Measurements from ENCODE around the gene CXCR5. TPM values are rescaled to one million over a fixed set of nuclear protein-coding genes. Genes with fewer than 3 reads are reported as not detected.

The CXCR5 gene
- total RNA-seq, 1 donor from 2014 or later = 6.4 TPM

- H3K4me1 Mint-ChIP-seq = peaks cover 63% of the 10 kb centered on the region
- H3K4me3 Mint-ChIP-seq = peak overlapping the region; percentile 91
- peaks cover 7% of the 10 kb centered on the region for H3K36me3 Mint-ChIP-seq (ENCODE audit: low read depth)
- H3K27me3 Mint-ChIP-seq = no peaks in the 10 kb centered on the region
- peak overlapping the region; percentile 73 for H3K27ac Mint-ChIP-seq
- H3K9me3 Mint-ChIP-seq = no peaks in the 10 kb centered on the region
- DNase-seq = peak; percentile 85
- intact Hi-C loops (cut with micrococcal nuclease) = loop anchor here (5.0 kb wide), 4 partner anchors 48 to 177 kb away; partner anchors contain the start of genes CENATAC, DPAGT1, RPS25 and TRAPPC4
Observed at GRCh38 chr11:118924591-118925585, 41.2 kb downstream of the CXCR5 start.

- peaks cover 57% of the 10 kb centered on the region for H3K4me1 Mint-ChIP-seq
- DNase-seq = no peak
Observed at GRCh38 chr11:118927554-118928100, 43.9 kb downstream of the CXCR5 start.

GRCh38 chr11:118928101-118928869, 44.6 kb downstream of the CXCR5 start:
- intact Hi-C loops (cut with micrococcal nuclease) = loop anchor here (1.0 to 5.0 kb wide), 7 partner anchors 11 to 238 kb away; partner anchors contain the start of genes CENATAC, DPAGT1, RPS25 and TRAPPC4
- peaks cover 2% of the 10 kb centered on the region for H3K36me3 Mint-ChIP-seq (ENCODE audit: low read depth)
- peaks cover 51% of the 10 kb centered on the region for H3K4me1 Mint-ChIP-seq
- H3K4me3 Mint-ChIP-seq = peak overlapping the region; percentile 97
- peak overlapping the region; percentile 98 for H3K27ac Mint-ChIP-seq
- no peaks in the 10 kb centered on the region for H3K9me3 Mint-ChIP-seq
- H3K27me3 Mint-ChIP-seq = no peaks in the 10 kb centered on the region
- peak; percentile 97 for DNase-seq

More at GRCh38 chr11:118927554-118928100, 43.9 kb downstream of the CXCR5 start:
- peak overlapping the region; percentile 97 for H3K4me3 Mint-ChIP-seq
- no peaks in the 10 kb centered on the region for H3K27me3 Mint-ChIP-seq
- peaks cover 2% of the 10 kb centered on the region for H3K36me3 Mint-ChIP-seq (ENCODE audit: low read depth)
- no peaks in the 10 kb centered on the region for H3K9me3 Mint-ChIP-seq
- peak overlapping the region; percentile 98 for H3K27ac Mint-ChIP-seq
- intact Hi-C loops (cut with micrococcal nuclease) = loop anchor here (1.0 to 5.0 kb wide), 7 partner anchors 10 to 237 kb away; partner anchors contain the start of genes CENATAC, DPAGT1, RPS25 and TRAPPC4

GRCh38 chr11:118928870-118929500, 45.3 kb downstream of the CXCR5 start:
- Mint-ChIP-seq H3K36me3 (ENCODE audit: low read depth) (no peaks in the 10 kb centered on the region), H3K9me3 (no peaks in the 10 kb centered on the region), H3K4me3 (peak overlapping the region; percentile 97), H3K27ac (peak overlapping the region; percentile 98), H3K27me3 (no peaks in the 10 kb centered on the region), H3K4me1 (peaks cover 44% of the 10 kb centered on the region)
- peak; percentile 85 for DNase-seq
- intact Hi-C loops (cut with micrococcal nuclease) = loop anchor here (1.0 to 5.0 kb wide), 8 partner anchors 12 to 239 kb away; partner anchors contain the start of genes CENATAC, DPAGT1, RPS25 and TRAPPC4

- intact Hi-C loops (cut with micrococcal nuclease) = loop anchor here (1.0 to 5.0 kb wide), 7 partner anchors 22 to 173 kb away; partner anchors contain the start of genes CENATAC, DPAGT1, RPS25 and TRAPPC4
- peak; percentile 93 for DNase-seq
- no peaks in the 10 kb centered on the region for H3K27me3 Mint-ChIP-seq
- H3K4me1 Mint-ChIP-seq = peaks cover 38% of the 10 kb centered on the region
- no peaks in the 10 kb centered on the region for H3K36me3 Mint-ChIP-seq (ENCODE audit: low read depth)
- peak overlapping the region; percentile 96 for H3K27ac Mint-ChIP-seq
- H3K4me3 Mint-ChIP-seq = peak overlapping the region; percentile 97
- H3K9me3 Mint-ChIP-seq = no peaks in the 10 kb centered on the region
Observed at GRCh38 chr11:118929501-118930093, 45.9 kb downstream of the CXCR5 start.

- peak; percentile 97 for DNase-seq
- no peaks in the 10 kb centered on the region for H3K36me3 Mint-ChIP-seq (ENCODE audit: low read depth)
- H3K9me3 Mint-ChIP-seq = no peaks in the 10 kb centered on the region
- intact Hi-C loops (cut with micrococcal nuclease) = loop anchor here (1.0 kb wide), 2 partner anchors 23 to 140 kb away; no protein-coding TSS in a partner anchor
- peak overlapping the region; percentile 96 for H3K27ac Mint-ChIP-seq
- peaks cover 37% of the 10 kb centered on the region for H3K4me1 Mint-ChIP-seq
- peak overlapping the region; percentile 97 for H3K4me3 Mint-ChIP-seq
- no peaks in the 10 kb centered on the region for H3K27me3 Mint-ChIP-seq
Observed at GRCh38 chr11:118930094-118930712, 46.5 kb downstream of the CXCR5 start.

- Mint-ChIP-seq H3K27ac (no peak overlapping the region), H3K27me3 (no peaks in the 10 kb centered on the region), H3K9me3 (no peaks in the 10 kb centered on the region), H3K4me1 (peaks cover 31% of the 10 kb centered on the region), H3K36me3 (ENCODE audit: low read depth) (no peaks in the 10 kb centered on the region), H3K4me3 (no peak overlapping the region)
- intact Hi-C loops (cut with micrococcal nuclease) = no loop called here
- DNase-seq = peak; percentile 56
Observed at GRCh38 chr11:118931571-118931970, 47.9 kb downstream of the CXCR5 start.

- Mint-ChIP-seq H3K4me3 (no peak overlapping the region), H3K36me3 (ENCODE audit: low read depth) (no peaks in the 10 kb centered on the region), H3K4me1 (peaks cover 15% of the 10 kb centered on the region), H3K9me3 (no peaks in the 10 kb centered on the region), H3K27me3 (peaks cover 3% of the 10 kb centered on the region), H3K27ac (no peak overlapping the region)
- intact Hi-C loops (cut with micrococcal nuclease) = no loop called here
- DNase-seq = no peak
Observed at GRCh38 chr11:118933486-118933885, 49.8 kb downstream of the CXCR5 start.

- intact Hi-C loops (cut with micrococcal nuclease) = no loop called here
- Mint-ChIP-seq H3K36me3 (ENCODE audit: low read depth) (no peaks in the 10 kb centered on the region), H3K4me3 (no peak overlapping the region), H3K27me3 (peaks cover 3% of the 10 kb centered on the region), H3K4me1 (peaks cover 12% of the 10 kb centered on the region), H3K27ac (no peak overlapping the region), H3K9me3 (no peaks in the 10 kb centered on the region)
- no peak for DNase-seq
Observed at GRCh38 chr11:118935376-118935775, 51.7 kb downstream of the CXCR5 start.

GRCh38 chr11:118938491-118939403, 55.1 kb downstream of the CXCR5 start:
- H3K4me1 Mint-ChIP-seq = peaks cover 16% of the 10 kb centered on the region
- H3K27ac Mint-ChIP-seq = peak overlapping the region; percentile 35
- H3K4me3 Mint-ChIP-seq = no peak overlapping the region
- H3K36me3 Mint-ChIP-seq (ENCODE audit: low read depth) = no peaks in the 10 kb centered on the region
- DNase-seq = peak; percentile 56
- H3K27me3 Mint-ChIP-seq = peaks cover 3% of the 10 kb centered on the region
- intact Hi-C loops (cut with micrococcal nuclease) = no loop called here
- no peaks in the 10 kb centered on the region for H3K9me3 Mint-ChIP-seq

- intact Hi-C loops (cut with micrococcal nuclease) = no loop called here
- no peaks in the 10 kb centered on the region for H3K9me3 Mint-ChIP-seq
- DNase-seq = no peak
- H3K27me3 Mint-ChIP-seq = peaks cover 3% of the 10 kb centered on the region
- no peak overlapping the region for H3K4me3 Mint-ChIP-seq
- H3K27ac Mint-ChIP-seq = peak overlapping the region; percentile 80
- H3K36me3 Mint-ChIP-seq (ENCODE audit: low read depth) = no peaks in the 10 kb centered on the region
- H3K4me1 Mint-ChIP-seq = peaks cover 16% of the 10 kb centered on the region
Observed at GRCh38 chr11:118939404-118939915, 55.8 kb downstream of the CXCR5 start.
